ENCODE results near the gene IRS4. TPM values are rescaled to one million over a fixed set of nuclear protein-coding genes. Genes with fewer than 3 reads are reported as not detected.

IRS4 gene
- total RNA-seq, 1 donor from 2014 or later = not detected

DNA sequence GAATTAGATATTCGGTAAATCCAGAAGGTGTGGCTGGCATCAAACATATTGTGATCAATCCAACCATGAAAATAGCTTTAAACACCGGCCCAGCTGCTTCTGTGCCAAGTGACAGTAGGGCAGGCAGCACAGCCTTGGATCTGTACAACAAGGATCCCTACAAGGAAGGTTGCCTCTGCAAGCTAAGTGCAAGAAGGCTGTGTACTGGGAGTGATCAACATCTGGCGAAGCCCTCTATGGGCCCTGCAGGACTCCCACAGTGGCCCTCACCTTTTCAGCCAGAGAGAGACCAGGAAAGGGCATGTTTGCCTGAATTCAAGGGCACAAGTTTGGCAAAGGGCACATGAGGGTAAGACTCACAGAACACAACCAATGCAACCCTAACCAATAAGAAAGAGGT lies 9.6 kb downstream of the IRS4 start:
- TF ChIP-seq, protein P1, sequence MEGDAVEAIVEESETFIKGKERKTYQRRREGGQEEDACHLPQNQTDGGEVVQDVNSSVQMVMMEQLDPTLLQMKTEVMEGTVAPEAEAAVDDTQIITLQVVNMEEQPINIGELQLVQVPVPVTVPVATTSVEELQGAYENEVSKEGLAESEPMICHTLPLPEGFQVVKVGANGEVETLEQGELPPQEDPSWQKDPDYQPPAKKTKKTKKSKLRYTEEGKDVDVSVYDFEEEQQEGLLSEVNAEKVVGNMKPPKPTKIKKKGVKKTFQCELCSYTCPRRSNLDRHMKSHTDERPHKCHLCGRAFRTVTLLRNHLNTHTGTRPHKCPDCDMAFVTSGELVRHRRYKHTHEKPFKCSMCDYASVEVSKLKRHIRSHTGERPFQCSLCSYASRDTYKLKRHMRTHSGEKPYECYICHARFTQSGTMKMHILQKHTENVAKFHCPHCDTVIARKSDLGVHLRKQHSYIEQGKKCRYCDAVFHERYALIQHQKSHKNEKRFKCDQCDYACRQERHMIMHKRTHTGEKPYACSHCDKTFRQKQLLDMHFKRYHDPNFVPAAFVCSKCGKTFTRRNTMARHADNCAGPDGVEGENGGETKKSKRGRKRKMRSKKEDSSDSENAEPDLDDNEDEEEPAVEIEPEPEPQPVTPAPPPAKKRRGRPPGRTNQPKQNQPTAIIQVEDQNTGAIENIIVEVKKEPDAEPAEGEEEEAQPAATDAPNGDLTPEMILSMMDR (IDR thresholded peaks at IDR 0.05) = no peak
- Histone ChIP-seq H3K27ac (no peak overlapping the region), H3K9me3 (no peaks in the 10 kb centered on the region), H3K27me3 (no peaks in the 10 kb centered on the region), H3K4me3 (no peak overlapping the region), H3K4me1 (no peaks in the 10 kb centered on the region), H3K36me3 (no peaks in the 10 kb centered on the region)
- DNase-seq (ENCODE audit: low spot score in 2 of 2) = no peak
- intact Hi-C loops (cut with DNase I) = no loop called here

DNA sequence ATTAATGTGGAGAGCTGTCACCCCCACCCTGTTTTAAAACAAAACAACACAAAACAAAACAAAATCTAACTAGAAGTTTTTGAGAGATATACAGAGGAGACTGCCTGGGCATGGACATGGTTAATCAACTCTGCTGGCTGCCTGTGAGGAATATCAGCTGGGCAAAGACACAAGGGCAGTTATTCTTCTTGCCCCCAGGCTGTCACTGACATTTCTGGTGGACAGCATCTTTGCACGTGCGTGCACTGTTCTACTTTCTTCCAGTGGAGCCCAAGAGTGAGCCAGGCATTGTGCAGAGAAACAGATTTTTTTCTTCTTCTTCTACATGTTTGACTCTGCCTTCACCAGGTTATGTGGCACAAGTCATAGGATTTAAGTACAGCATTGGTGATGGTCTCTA lies 13.8 kb downstream of the IRS4 start:
- H3K27me3 ChIP-seq = no peaks in the 10 kb centered on the region
- no peaks in the 10 kb centered on the region for H3K36me3 ChIP-seq
- TF ChIP-seq, protein P1 (IDR thresholded peaks at IDR 0.05) = no peak
- intact Hi-C loops (cut with DNase I) = no loop called here
- DNase-seq (ENCODE audit: low spot score in 2 of 2) = no peak
- H3K4me1 ChIP-seq = no peaks in the 10 kb centered on the region
- no peak overlapping the region for H3K27ac ChIP-seq
- H3K4me3 ChIP-seq = no peak overlapping the region
- no peaks in the 10 kb centered on the region for H3K9me3 ChIP-seq

DNA sequence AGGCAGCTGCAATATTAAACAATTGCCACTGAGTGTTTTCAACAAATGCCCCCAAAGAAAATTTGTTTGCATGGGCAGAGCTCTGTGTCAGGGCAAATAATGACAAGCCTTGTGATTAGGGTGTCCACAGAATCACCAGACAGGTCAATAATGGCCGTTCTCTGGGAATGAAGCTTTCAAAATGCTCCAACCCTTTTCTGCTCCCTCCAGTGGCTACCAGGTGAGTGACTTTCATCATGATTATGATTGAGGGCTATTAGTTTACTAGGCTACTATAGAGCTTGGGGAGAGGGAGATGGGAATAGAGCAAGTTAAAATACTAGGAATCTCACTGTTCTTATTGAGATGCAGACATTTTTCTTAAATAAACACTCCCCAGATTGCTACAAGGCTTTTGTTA lies 23.5 kb downstream of the IRS4 start:
- Histone ChIP-seq H3K36me3 (no peaks in the 10 kb centered on the region), H3K27ac (no peak overlapping the region), H3K9me3 (peaks cover 6 to 19% of the 10 kb centered on the region in 2 donors), H3K27me3 (no peaks in the 10 kb centered on the region), H3K4me1 (no peaks in the 10 kb centered on the region), H3K4me3 (no peak overlapping the region)
- TF ChIP-seq, protein P1 (IDR thresholded peaks at IDR 0.05) = no peak
- DNase-seq (ENCODE audit: low spot score in 2 of 2) = no peak
- intact Hi-C loops (cut with DNase I) = no loop called here

DNA sequence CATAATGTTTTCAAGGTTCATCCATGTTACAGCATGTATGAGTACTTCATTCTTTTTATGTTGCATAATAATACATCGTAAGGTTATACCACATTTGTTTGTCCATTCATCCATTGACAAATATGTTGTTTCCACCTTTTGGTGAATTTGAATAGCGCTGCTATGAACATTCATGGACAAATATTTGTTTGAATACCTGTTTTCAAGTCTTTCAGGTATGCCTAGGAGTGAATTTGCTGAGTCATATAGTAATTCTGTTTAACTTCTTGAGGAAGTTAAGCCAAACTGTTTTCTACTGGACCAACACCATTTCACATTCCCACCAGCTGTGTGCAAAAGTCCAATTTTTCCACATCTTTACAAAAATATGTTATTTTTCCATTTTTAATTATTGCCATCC lies 31.5 kb downstream of the IRS4 start:
- no peak overlapping the region for H3K27ac ChIP-seq
- no peaks in the 10 kb centered on the region for H3K4me1 ChIP-seq
- H3K4me3 ChIP-seq = no peak overlapping the region
- no peaks in the 10 kb centered on the region for H3K36me3 ChIP-seq
- no peak for DNase-seq (ENCODE audit: low spot score in 2 of 2)
- H3K9me3 ChIP-seq = no peaks in the 10 kb centered on the region
- intact Hi-C loops (cut with DNase I) = no loop called here
- TF ChIP-seq, protein P1 (IDR thresholded peaks at IDR 0.05) = no peak
- H3K27me3 ChIP-seq = no peaks in the 10 kb centered on the region

DNA sequence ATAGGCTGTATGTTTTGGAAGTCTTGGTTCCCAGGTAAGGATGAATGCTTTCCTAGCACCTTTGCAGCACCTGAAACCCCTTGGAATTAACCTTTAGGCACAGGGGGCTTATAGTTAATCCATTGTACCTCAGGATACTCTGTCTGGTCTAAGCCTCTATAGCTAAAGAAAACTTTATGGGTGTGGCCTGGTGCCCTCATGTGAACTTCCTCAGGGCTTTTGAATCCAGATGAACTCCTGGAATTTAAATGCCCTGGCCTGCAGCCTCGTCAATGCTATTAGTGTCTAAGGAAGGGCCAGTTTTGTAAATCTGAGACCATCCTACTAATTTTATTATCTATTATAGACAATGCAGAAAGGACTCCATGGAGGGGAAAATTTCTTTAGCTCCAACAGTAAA lies 33.8 kb downstream of the IRS4 start:
- TF ChIP-seq, protein P1 (IDR thresholded peaks at IDR 0.05) = no peak
- DNase-seq (ENCODE audit: low spot score in 2 of 2) = no peak
- Histone ChIP-seq H3K36me3 (no peaks in the 10 kb centered on the region), H3K4me3 (no peak overlapping the region), H3K27me3 (no peaks in the 10 kb centered on the region), H3K27ac (no peak overlapping the region), H3K9me3 (no peaks in the 10 kb centered on the region), H3K4me1 (no peaks in the 10 kb centered on the region)
- intact Hi-C loops (cut with DNase I) = no loop called here

DNA sequence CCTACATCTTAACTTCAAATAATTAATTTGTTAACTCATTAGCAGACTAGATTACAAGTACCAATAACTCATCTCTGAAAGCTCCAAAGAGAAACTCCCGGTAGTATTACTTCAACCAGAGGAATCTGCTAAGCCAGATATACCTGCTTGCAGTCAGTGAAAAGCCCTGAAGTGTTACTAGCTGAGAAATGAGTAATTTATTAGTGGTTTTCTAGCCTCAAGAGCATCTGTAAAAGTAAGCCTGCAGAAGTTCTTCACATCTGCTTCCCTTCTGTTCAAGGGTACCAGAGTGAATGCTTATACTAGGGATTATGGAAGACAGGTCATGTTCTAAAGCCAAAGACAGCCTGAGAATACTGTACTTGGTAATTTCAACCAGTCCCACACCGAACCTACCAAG lies 34.7 kb downstream of the IRS4 start:
- TF ChIP-seq, protein P1 (IDR thresholded peaks at IDR 0.05) = no peak
- Histone ChIP-seq H3K27ac (no peak overlapping the region), H3K27me3 (no peaks in the 10 kb centered on the region), H3K4me3 (no peak overlapping the region), H3K9me3 (no peaks in the 10 kb centered on the region), H3K36me3 (no peaks in the 10 kb centered on the region), H3K4me1 (no peaks in the 10 kb centered on the region)
- intact Hi-C loops (cut with DNase I) = no loop called here
- DNase-seq (ENCODE audit: low spot score in 2 of 2) = no peak
